Suppressor macrophage treated with lipopolysaccharide for 4 hours (primary cell): ENCODE measurements around the gene IL11.
A peak's percentile ranks its signal among the peaks of the same experiment; 100 is the strongest.

Experiments
- DNase-seq: peaks from one replicate; pipeline ENCODE4 v3.0.0-alpha.2; 2020

Gene IL11

DNA sequence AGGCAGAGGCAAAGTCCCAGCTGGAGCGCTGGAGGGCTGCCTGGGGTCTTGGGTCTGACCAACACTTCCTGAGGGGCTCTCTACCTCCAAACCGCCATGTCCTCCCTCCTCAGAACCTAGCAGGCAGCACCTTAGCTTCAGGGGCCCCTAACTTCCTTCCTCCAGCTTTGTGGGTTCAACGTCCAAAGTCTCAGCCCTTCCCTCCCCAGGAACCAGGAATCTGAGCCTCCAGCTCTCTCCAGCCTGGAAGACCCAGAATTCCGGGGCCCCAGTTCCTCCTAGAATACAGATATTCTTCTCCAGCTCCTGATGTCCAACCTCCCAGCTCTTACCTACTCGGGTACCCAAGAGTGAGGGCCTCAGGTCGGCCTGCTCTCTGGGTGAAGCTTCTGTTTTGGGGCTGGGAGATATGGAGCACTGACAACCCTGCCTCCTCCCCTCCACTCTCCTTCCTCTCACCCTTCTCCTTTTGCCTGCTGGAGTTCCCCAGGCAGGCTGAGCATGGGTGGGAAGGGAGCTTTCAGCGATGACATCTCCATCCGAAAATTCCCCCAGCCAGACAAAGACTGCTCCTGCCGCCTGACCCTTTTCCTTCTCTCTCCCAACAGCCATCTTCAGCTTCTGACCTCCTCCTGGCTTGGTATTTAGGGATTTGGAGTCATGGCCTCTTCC lies 48.7 kb downstream of the IL11 start:
- DNase-seq = peak; percentile 73

DNA sequence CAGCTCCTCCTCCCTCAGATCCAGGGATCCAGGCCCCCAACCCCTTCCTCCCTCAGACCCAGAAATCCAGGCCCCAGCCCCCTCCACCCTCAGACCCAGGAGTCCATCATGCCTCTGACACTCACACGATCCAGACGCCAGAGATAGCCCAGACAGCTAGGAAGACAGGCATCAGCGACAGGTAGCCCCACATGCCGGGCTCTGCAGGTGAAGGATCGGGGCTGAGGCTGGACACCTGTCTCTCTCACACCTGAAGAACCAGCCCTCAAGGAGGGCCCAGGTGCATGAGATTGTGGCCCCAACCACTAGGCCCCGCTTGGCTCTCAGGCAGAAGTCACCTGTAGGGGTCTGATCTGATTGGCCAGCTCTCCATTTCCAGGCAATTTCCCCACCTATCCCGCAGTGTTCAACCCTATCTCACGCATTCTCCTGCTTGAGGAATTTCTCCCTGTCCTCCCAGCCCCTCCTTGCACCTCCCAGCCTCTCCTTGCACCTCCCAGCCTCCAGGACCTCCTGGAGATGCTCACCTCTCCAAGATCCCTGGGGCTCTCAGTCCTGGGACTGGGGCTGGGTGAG lies 49.3 kb downstream of the IL11 start:
- DNase-seq = no peak

DNA sequence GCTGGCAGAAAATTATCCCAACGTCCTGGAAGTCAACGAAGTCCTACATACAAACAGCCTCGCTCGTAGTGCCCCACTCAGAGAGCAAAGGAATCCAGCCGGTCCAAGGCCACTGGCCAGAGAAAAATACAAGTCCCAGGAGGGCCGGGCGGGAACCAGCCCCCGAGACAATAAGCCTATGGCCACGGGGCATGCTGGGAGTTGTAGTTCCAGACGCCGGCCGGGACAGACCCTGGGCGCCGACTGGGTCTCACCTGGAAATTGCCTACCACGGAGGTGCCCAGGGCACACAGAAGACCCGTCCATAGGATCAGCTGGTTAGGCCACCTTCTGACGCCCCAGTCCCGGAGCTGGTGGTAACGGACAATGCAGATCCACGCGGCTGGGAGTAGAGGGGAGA lies 50.5 kb downstream of the IL11 start:
- DNase-seq = no peak

DNA sequence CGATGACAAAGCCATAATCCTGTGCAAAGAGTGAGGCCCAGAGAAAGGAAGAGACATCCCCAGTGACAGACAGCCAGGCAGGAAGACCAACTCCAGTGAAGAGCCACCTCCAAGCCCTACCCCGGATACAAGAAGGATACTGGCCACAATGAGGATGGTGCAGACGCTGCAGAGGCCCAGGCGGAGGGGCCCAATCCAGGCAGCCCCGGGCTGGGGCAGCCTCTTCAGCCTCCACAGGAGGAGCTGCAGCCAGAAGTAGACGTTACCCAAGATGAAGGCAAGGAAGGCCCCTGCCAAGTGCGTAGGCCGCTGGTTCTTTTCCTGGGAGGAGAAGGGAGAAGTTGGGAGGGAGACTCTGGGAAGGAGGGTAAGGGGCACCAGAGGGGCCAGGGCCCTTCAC lies 53.6 kb downstream of the IL11 start:
- DNase-seq = no peak

DNA sequence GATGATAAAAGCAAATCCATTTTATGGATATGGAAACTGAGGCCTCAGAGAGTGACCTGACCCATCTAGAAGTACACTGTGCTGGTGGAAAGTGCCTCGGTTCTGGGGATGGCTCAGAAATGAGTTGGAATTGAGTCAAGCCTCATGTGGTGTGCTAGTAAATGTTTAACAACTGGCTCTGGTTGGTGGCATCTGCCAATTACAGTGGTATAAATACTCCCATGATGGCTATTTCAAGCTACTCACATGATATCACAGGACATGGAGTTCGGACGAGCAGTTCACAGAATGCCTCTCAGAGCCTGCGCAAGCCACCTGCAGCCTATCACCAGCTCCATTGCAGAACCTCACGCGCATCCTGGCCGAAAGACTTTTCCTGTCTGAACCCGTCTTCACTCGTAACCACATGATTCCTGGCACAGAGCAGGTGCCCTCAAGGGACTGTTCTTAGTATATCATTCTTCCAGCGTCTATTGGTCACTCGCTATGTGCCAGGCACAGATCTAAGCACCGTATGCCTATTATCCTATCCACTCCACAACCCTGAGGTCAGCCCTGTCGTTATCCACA lies 54.2 kb downstream of the IL11 start:
- no peak for DNase-seq

DNA sequence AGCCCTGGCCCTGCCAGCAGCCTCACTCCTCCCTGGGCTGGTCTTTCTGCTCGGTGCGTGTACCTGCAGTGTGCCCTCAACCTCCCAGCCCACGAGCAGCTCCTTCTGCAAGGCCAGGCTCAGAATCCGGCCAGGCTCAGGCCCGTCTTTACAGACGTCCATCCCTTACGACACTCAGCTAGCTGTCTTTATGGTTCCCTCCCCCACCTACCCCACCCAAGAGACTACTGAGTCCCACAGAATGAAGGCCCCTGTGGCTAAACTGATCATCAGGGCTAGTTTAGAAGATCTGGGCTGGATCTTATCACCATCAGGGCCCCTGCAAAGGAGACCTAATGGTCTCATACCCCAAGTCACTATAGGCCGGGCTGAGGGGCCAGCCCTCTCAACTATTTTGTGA lies 55.9 kb downstream of the IL11 start:
- no peak for DNase-seq
